Fibroblast of villous mesenchyme (primary cell): ENCODE data around the gene IPO4. TPM values are rescaled to one million over a fixed set of nuclear protein-coding genes. Genes with fewer than 3 reads are reported as not detected.

Experiments
- DNase-seq: peaks from one replicate; pipeline ENCODE4 v3.0.0-alpha.2; 2010; ENCODE audit warnings: low read depth
- H3K4me3 ChIP-seq: 2 replicates; pipeline ENCODE4 v1.5.1; 2011; ENCODE audit warnings: low read depth, mild to moderate bottlenecking, low read length
- CTCF ChIP-seq: IDR thresholded peaks from 2 replicates; pipeline ENCODE4 v1.5.1; 2012; ENCODE audit warnings: low read depth, mild to moderate bottlenecking, low read length; ENCODE audit not compliant: insufficient read depth
- total RNA-seq: library from RNA; depleted of rRNA; stranded (reverse); fragments of >200 nt; gene quantifications from 2 replicates; pipeline ENCODE4 v1.2.3, GENCODE V29; 2012

The IPO4 gene
- total RNA-seq, 1 donor, result 41.9 TPM

- peak; percentile 91 for DNase-seq
- H3K4me3 ChIP-seq, result peak within 1 kb of the TSS; percentile 84
- no peak for TF ChIP-seq CTCF
Observed at GRCh38 chr14:24195186-24196070, 6.8 kb upstream of the IPO4 start, which contains the start of gene TM9SF1. Gene TM9SF1, minus strand, starts transcription at chr14:24195441. Its CDS starts 422 bp downstream, at chr14:24195019.

GRCh38 chr14:24194873-24195185, 6.2 kb upstream of the IPO4 start:
- TF ChIP-seq CTCF, result no peak
- no peak for DNase-seq
- peak overlapping the region; percentile 84 for H3K4me3 ChIP-seq

GRCh38 chr14:24194186-24194872, 5.7 kb upstream of the IPO4 start:
- TF ChIP-seq CTCF, result no peak
- H3K4me3 ChIP-seq, result peak overlapping the region; percentile 84
- DNase-seq, result no peak

GRCh38 chr14:24192933-24193332, 4.3 kb upstream of the IPO4 start:
- TF ChIP-seq CTCF, result no peak
- H3K4me3 ChIP-seq, result no peak overlapping the region
- DNase-seq, result no peak

GRCh38 chr14:24190416-24190815, 1.8 kb upstream of the IPO4 start:
- H3K4me3 ChIP-seq, result no peak overlapping the region
- no peak for DNase-seq
- no peak for TF ChIP-seq CTCF

- TF ChIP-seq CTCF, result no peak
- DNase-seq, result no peak
- no peak overlapping the region for H3K4me3 ChIP-seq
Observed at GRCh38 chr14:24189460-24189859, 844 bp upstream of the IPO4 start.
